Vagina (tissue), 2 donors: ENCODE results near the gene PARP11.

ENCODE experiments used
- CTCF ChIP-seq, 3 experiments: fragments of 450-650 bp in 2 of 3; fragments of 200-600 bp in 1 of 3; sonication (generic) in 1 of 3; IDR thresholded peaks; one replicate each; pipeline ENCODE4 v1.5.1; 2017 to 2019; ENCODE audit warnings: antibody characterized with exemption in 3 of 3, mild to moderate bottlenecking in 2 of 3, moderate library complexity in 2 of 3
- POLR2A ChIP-seq, 2 donors: fragments of 450-650 bp; IDR thresholded peaks; one replicate each; pipeline ENCODE4 v1.6.1; 2017; ENCODE audit warnings: antibody characterized with exemption in 2 of 2, mild to moderate bottlenecking in 2 of 2, moderate library complexity in 2 of 2

- TF ChIP-seq POLR2A (IDR thresholded peaks at IDR 0.05) (no peak), CTCF (IDR thresholded peaks at IDR 0.05) (no peak)
These were observed 112.0 kb downstream of the PARP11 start for GRCh38 chr12:3761116-3761735.
